PC-9 (cell line): ENCODE data around the gene CACNB4. TPM values are rescaled to one million over a fixed set of nuclear protein-coding genes. Genes with fewer than 3 reads are reported as not detected.

Experiments used
- BruUV-seq: library from RNA; stranded (reverse); fragments of 400-500 nt; replicated peaks from 2 replicates; lab custom pipeline; 2021; lab: Mats Ljungman, UMichigan
- CTCF ChIA-PET: fragments of 300-600 bp; sonication (Branson Sonifier 250); formaldehyde crosslinking; loops from one replicate; lab custom pipeline; 2022; ENCODE audit warnings: antibody characterized with exemption; lab: Charles Lee
- POLR2A ChIA-PET: fragments of 300-600 bp; sonication (Branson Sonifier 250); formaldehyde crosslinking; loops from one replicate; lab custom pipeline; 2022; ENCODE audit warnings: antibody characterized with exemption; ENCODE audit not compliant: unreplicated experiment; lab: Charles Lee
- DNase-seq, 2 experiments: peaks; one replicate each; pipeline versions ENCODE4 v3.0.0 to v3.0.0-alpha.2; 2015 to 2022; ENCODE audit warnings: mixed read lengths in 1 of 2
- H2AFZ ChIP-seq: fragments of 200-600 bp; sonication (generic); 2 replicates; pipeline ENCODE4 v1.8.1; 2017; ENCODE audit warnings: antibody characterized with exemption
- H3F3A ChIP-seq: fragments of 200-600 bp; sonication (generic); 2 replicates; pipeline ENCODE4 v1.8.1; 2017; ENCODE audit warnings: antibody characterized with exemption, mild to moderate bottlenecking, low read depth; ENCODE audit not compliant: insufficient read depth
- H3K27ac ChIP-seq: fragments of 200-600 bp; sonication (generic); 2 replicates; pipeline ENCODE4 v1.6.1; 2016; ENCODE audit warnings: mixed run types
- H3K27me3 ChIP-seq: fragments of 200-600 bp; sonication (generic); 2 replicates; pipeline ENCODE4 v1.6.1; 2016; ENCODE audit warnings: low read depth, mixed run types; ENCODE audit not compliant: insufficient read depth
- H3K36me3 ChIP-seq: fragments of 200-600 bp; sonication (generic); 2 replicates; pipeline ENCODE4 v1.6.1; 2016; ENCODE audit warnings: low read depth, mixed run types
- H3K4me1 ChIP-seq: fragments of 200-600 bp; sonication (generic); replicated peaks from 2 replicates; pipeline ENCODE4 v1.6.1; 2016; ENCODE audit warnings: mixed run types; ENCODE audit not compliant: insufficient read depth
- H3K4me2 ChIP-seq: fragments of 200-600 bp; sonication (generic); 2 replicates; pipeline ENCODE4 v1.6.1; 2017; ENCODE audit warnings: mixed run types
- H3K4me3 ChIP-seq: fragments of 200-600 bp; sonication (generic); 2 replicates; pipeline ENCODE4 v1.6.1; 2016; ENCODE audit warnings: mixed run types
- H3K79me2 ChIP-seq: fragments of 200-600 bp; sonication (generic); 2 replicates; pipeline ENCODE4 v1.6.1; 2017; ENCODE audit warnings: low read depth, mixed run types
- H3K9me2 ChIP-seq: fragments of 200-600 bp; sonication (generic); 2 replicates; pipeline ENCODE4 v1.8.1; 2017; ENCODE audit warnings: mild to moderate bottlenecking; ENCODE audit not compliant: insufficient read depth
- H3K9me3 ChIP-seq: fragments of 200-600 bp; sonication (generic); 2 replicates; pipeline ENCODE4 v1.8.1; 2016; ENCODE audit warnings: low read depth; ENCODE audit not compliant: insufficient read depth
- H4K20me1 ChIP-seq: fragments of 200-600 bp; sonication (generic); 2 replicates; pipeline ENCODE4 v1.8.1; 2017; ENCODE audit not compliant: insufficient read depth
- EZH2 ChIP-seq: fragments of 200-600 bp; sonication (generic); IDR thresholded peaks from 2 replicates; pipeline ENCODE4 v1.8.0; 2017; ENCODE audit warnings: antibody characterized with exemption, low read depth
- intact Hi-C: fragments of 100-400 bp; cut with micrococcal nuclease; formaldehyde crosslinking; loops from one replicate; pipeline ENCODE4 v1.10.0; 2022; ENCODE audit not compliant: unreplicated experiment
- total RNA-seq: library from RNA; stranded (reverse); gene quantifications from 2 replicates; pipeline ENCODE4 v1.2.3, GENCODE V29; 2021
- TF ChIP-seq, protein P1 (sequence below): fragments of 200-600 bp; sonication (generic); conservative IDR thresholded peaks from 2 replicates; pipeline ENCODE4 v1.6.1; 2017; ENCODE audit warnings: mixed run types, antibody characterized with exemption, mild to moderate bottlenecking, moderate library complexity

The CACNB4 gene
- total RNA-seq, 1 experiment from 2014 or later: 0.98 TPM

DNA sequence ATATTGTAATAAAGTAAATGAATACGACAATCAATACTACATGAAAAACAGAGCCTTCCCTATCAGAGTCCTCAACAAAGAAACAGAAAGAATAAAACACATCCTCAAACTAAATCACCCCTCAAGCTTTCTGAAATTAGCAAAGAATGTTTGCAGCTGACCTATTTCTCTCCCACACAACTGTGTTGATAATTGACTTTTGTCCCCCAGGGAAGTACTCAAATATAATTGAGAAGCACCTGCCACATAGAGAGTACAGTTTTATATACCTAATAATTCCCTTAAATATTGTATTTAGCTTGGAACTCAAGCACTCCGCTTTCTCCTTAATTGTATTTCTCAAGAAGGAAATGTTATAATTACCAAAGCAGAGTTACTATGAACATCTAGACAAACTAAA is 12.6 kb downstream of the CACNB4 start:
- Histone ChIP-seq H3K4me2 (no peak overlapping the region), H3K27me3 (no peaks in the 10 kb centered on the region), H2AFZ (no peak overlapping the region), H3K79me2 (no peaks in the 10 kb centered on the region), H3K9me3 (no peaks in the 10 kb centered on the region), H3K4me3 (no peak overlapping the region), H3K27ac (no peak overlapping the region), H3K9me2 (no peaks in the 10 kb centered on the region), H4K20me1 (no peaks in the 10 kb centered on the region; the same call in 1 of the 2 replicates), H3F3A (no peaks in the 10 kb centered on the region), H3K36me3 (no peaks in the 10 kb centered on the region), H3K4me1 (no peaks in the 10 kb centered on the region)
- ChIA-PET CTCF (no interaction called here), POLR2A (no interaction called here)
- TF ChIP-seq, protein P1, sequence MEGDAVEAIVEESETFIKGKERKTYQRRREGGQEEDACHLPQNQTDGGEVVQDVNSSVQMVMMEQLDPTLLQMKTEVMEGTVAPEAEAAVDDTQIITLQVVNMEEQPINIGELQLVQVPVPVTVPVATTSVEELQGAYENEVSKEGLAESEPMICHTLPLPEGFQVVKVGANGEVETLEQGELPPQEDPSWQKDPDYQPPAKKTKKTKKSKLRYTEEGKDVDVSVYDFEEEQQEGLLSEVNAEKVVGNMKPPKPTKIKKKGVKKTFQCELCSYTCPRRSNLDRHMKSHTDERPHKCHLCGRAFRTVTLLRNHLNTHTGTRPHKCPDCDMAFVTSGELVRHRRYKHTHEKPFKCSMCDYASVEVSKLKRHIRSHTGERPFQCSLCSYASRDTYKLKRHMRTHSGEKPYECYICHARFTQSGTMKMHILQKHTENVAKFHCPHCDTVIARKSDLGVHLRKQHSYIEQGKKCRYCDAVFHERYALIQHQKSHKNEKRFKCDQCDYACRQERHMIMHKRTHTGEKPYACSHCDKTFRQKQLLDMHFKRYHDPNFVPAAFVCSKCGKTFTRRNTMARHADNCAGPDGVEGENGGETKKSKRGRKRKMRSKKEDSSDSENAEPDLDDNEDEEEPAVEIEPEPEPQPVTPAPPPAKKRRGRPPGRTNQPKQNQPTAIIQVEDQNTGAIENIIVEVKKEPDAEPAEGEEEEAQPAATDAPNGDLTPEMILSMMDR: no peak
- TF ChIP-seq EZH2: no peak
- DNase-seq: no peak
- BruUV-seq: no TSS peak
- intact Hi-C loops: no loop called here

DNA sequence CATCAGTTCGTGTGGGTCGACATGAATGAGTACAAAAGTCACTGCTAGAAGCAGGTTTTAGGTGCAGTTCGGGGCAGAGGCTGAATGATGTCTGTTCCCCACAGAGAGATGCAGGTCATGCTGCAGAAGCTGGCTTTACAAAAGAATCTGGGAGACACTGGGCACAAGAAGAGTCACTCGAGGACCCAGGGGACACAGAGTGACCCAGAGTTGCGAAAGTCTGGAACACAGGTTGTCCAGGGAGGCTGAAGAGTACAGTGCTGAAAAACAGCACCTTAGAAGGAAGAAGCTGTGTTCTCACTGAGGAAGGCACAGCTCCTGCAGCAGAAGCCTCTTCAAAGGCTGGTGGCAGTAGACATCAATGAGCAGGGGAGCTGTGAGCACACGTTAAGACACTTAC is 14.8 kb downstream of the CACNB4 start:
- no peaks in the 10 kb centered on the region for H3K4me1 ChIP-seq
- no peak overlapping the region for H3K4me3 ChIP-seq
- intact Hi-C loops: no loop called here
- H3K9me2 ChIP-seq: no peaks in the 10 kb centered on the region
- H4K20me1 ChIP-seq: no peaks in the 10 kb centered on the region; the same call in 1 of the 2 replicates
- BruUV-seq: no TSS peak
- no peaks in the 10 kb centered on the region for H3K9me3 ChIP-seq
- no peak overlapping the region for H3K4me2 ChIP-seq
- no peak for DNase-seq
- ChIA-PET CTCF (no interaction called here), POLR2A (interaction anchor here (0.5 kb wide), 1 partner anchor 498 kb away, joined by 11 read pairs; no protein-coding TSS in a partner anchor)
- no peaks in the 10 kb centered on the region for H3K36me3 ChIP-seq
- H3K27me3 ChIP-seq: no peaks in the 10 kb centered on the region
- H2AFZ ChIP-seq: no peak overlapping the region
- H3F3A ChIP-seq: no peaks in the 10 kb centered on the region
- H3K79me2 ChIP-seq: no peaks in the 10 kb centered on the region
- no peak for TF ChIP-seq EZH2
- TF ChIP-seq, protein P1: no peak
- H3K27ac ChIP-seq: no peak overlapping the region

DNA sequence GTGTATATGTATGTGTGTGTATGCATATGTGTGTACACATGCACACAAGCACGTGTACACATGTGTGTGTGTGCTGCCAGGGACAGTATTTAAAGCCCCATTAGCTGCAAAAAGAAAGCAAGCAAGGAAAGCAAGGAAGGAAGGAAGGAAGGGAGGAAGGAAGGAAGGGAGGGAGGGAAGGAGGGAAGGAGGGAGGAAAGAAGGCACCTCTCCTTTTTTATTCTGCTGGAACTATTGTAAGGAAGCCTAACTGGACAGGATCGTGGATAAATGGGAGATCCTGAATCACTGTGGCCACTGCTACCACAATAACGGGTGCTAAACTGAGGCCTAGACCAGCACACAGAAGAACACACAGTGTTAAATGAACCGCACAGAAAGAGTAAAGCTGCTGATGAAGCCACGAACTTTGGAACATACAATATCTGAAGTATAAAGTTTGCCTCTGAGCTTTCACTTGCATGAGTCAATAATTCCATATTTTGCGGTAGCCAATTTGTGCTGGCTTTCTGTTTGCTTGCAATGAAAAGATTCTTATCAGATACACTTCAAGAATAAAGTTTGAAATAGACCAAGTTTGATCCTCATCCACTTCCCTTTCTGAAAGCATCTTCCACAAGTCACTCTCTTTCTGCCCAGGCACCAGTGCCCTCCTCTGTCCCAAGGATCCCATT is 15.5 kb downstream of the CACNB4 start:
- POLR2A ChIA-PET: no interaction called here
- TF ChIP-seq, protein P1: no peak
- TF ChIP-seq EZH2: no peak
- H3K36me3 ChIP-seq: no peaks in the 10 kb centered on the region
- H3K27ac ChIP-seq: no peak overlapping the region
- H3K27me3 ChIP-seq: no peaks in the 10 kb centered on the region
- no peaks in the 10 kb centered on the region for H3K79me2 ChIP-seq
- H4K20me1 ChIP-seq: no peaks in the 10 kb centered on the region
- no peaks in the 10 kb centered on the region for H3F3A ChIP-seq
- H2AFZ ChIP-seq: no peak overlapping the region
- no peak for DNase-seq
- no TSS peak for BruUV-seq
- CTCF ChIA-PET: no interaction called here
- intact Hi-C loops: no loop called here
- H3K4me2 ChIP-seq: no peak overlapping the region
- no peaks in the 10 kb centered on the region for H3K9me2 ChIP-seq
- H3K4me1 ChIP-seq: no peaks in the 10 kb centered on the region
- H3K9me3 ChIP-seq: no peaks in the 10 kb centered on the region
- no peak overlapping the region for H3K4me3 ChIP-seq
